22Rv1 (cell line): ENCODE measurements around the gene CCDC91.

Experiments used
- CTCF ChIP-seq: fragments of 450-650 bp; IDR thresholded peaks from 2 replicates; pipeline ENCODE4 v1.5.1; 2017; ENCODE audit warnings: mild to moderate bottlenecking
- ZFX ChIP-seq: fragments of 450-650 bp; IDR thresholded peaks from 2 replicates; pipeline ENCODE4 v1.6.1; 2017; ENCODE audit warnings: antibody characterized with exemption, borderline replicate concordance

DNA sequence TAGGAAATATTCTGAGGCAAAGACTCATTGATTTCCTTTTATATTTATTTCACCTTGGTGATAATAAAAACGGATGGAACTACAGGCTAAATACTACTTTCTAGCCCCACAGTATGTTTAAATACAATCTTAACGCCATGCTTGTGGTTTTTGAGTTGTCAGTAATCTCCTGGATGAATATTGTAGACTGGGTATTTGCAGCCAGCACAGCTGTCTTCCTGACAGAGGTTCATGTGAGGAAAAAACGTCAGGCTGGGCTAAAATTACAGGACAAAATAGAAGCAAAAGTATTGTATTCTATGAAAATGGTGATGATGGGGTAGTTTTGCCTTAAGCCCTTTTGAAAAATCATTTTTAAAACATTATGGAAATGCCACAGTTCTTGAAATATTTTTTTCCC lies 140.9 kb downstream of the CCDC91 start:
- TF ChIP-seq CTCF (no peak), ZFX (no peak)
